Endothelial cell of umbilical vein (primary cell): ENCODE data around the gene DHRS4. TPM values are rescaled to one million over a fixed set of nuclear protein-coding genes. Genes with fewer than 3 reads are reported as not detected.
A peak's percentile ranks its signal among the peaks of the same experiment; 100 is the strongest.
"Not testable (repeated sequence)": the region's sequence is repeated elsewhere in the genome, so short reads cannot be mapped to it uniquely, and the experiment has no call there.

Experiments used
- BruUV-seq: library from RNA; stranded (reverse); fragments of 400-500 nt; replicated peaks from 2 replicates; lab custom pipeline; 2021; lab: Mats Ljungman, UMichigan
- CTCF ChIA-PET: fragments of 300-600, 350-600 bp; sonication (Branson Sonifier 250); formaldehyde crosslinking; loops from one replicate; lab custom pipeline; 2021; ENCODE audit warnings: antibody characterized with exemption, inconsistent platforms; lab: Charles Lee
- POLR2A ChIA-PET: fragments of 300-600, 350-600 bp; sonication (Branson Sonifier 250); formaldehyde crosslinking; loops from one replicate; lab custom pipeline; 2021; ENCODE audit warnings: antibody characterized with exemption, inconsistent platforms; lab: Charles Lee
- DNase-seq: peaks from one replicate; pipeline ENCODE4 v3.0.0-alpha.2; 2011; ENCODE audit warnings: low read depth, low spot score
- FAIRE-seq: peaks from 2 replicates; lab custom pipeline; 2011; peaks lifted over from hg19 to GRCh38; lab: Jason Lieb, UNC
- H2AFZ ChIP-seq: 2 replicates; pipeline ENCODE4 v1.6.0; 2012; ENCODE audit warnings: low read depth, low read length, control low read depth, inconsistent platforms
- H3K27ac ChIP-seq: 2 replicates; pipeline ENCODE4 v1.5.1; 2011; ENCODE audit warnings: low read depth, mild to moderate bottlenecking, control low read depth, low read length, moderate library complexity; ENCODE audit not compliant: insufficient read depth
- H3K27me3 ChIP-seq, 2 experiments: 2 replicates each; pipeline versions ENCODE4 v1.6.0 to v1.6.1; 2011; ENCODE audit warnings: low read length in 2 of 2, mixed read lengths in 1 of 2; ENCODE audit not compliant: control insufficient read depth in 2 of 2, insufficient read depth in 2 of 2
- H3K36me3 ChIP-seq, 2 experiments: 2 replicates in 1 of 2; 3 replicates in 1 of 2; pipeline ENCODE4 v1.5.1; 2011; ENCODE audit warnings: low read length in 2 of 2, mild to moderate bottlenecking in 1 of 2, moderate library complexity in 1 of 2; ENCODE audit not compliant: control insufficient read depth in 2 of 2, insufficient read depth in 2 of 2; ENCODE audit errors: extremely low read depth in 1 of 2
- H3K4me1 ChIP-seq: 3 replicates; pipeline ENCODE4 v1.5.1; 2011; ENCODE audit warnings: mild to moderate bottlenecking, low read length; ENCODE audit not compliant: control insufficient read depth, insufficient read depth; ENCODE audit errors: extremely low read depth
- H3K4me2 ChIP-seq: 2 replicates; pipeline ENCODE4 v1.6.1; 2011; ENCODE audit warnings: low read length, control low read depth, mixed read lengths; ENCODE audit not compliant: insufficient read depth
- H3K4me3 ChIP-seq, 3 experiments: fragments of 200-600 bp in 1 of 3; sonication (generic), shearing (Covaris generic) in 1 of 3; replicated peaks in 1 of 3; 2 replicates each; pipeline ENCODE4 v1.5.1; 2011 to 2016; ENCODE audit warnings: control low read depth in 3 of 3, low read length in 3 of 3, mild to moderate bottlenecking in 2 of 3, inconsistent platforms in 1 of 3, low read depth in 1 of 3, moderate library complexity in 1 of 3; ENCODE audit not compliant: insufficient read depth in 1 of 3
- H3K79me2 ChIP-seq: 2 replicates; pipeline ENCODE4 v1.6.0; 2012; ENCODE audit warnings: low read length, inconsistent platforms; ENCODE audit not compliant: control insufficient read depth, insufficient read depth
- H3K9ac ChIP-seq: replicated peaks from 2 replicates; pipeline ENCODE3; 2011; ENCODE audit warnings: low read length, control low read depth; ENCODE audit not compliant: insufficient read depth; ENCODE audit errors: extremely low read depth
- H3K9me1 ChIP-seq: replicated peaks from 3 replicates; pipeline ENCODE4 v1.6.0; 2011; ENCODE audit warnings: mild to moderate bottlenecking, low read length; ENCODE audit not compliant: control insufficient read depth, insufficient read depth; ENCODE audit errors: extremely low read depth
- H3K9me3 ChIP-seq: replicated peaks from 2 replicates; pipeline ENCODE4 v1.5.1; 2012; ENCODE audit warnings: low read length, inconsistent platforms; ENCODE audit not compliant: control insufficient read depth, insufficient read depth
- H4K20me1 ChIP-seq: replicated peaks from 2 replicates; pipeline ENCODE3; 2011; ENCODE audit warnings: mild to moderate bottlenecking, low read length; ENCODE audit not compliant: control insufficient read depth, insufficient read depth; ENCODE audit errors: extremely low read depth
- dilution Hi-C: fragments of 300-500 bp; cut with MboI; formaldehyde crosslinking; loops from one replicate; pipeline ENCODE4 v1.15.0; 2019; ENCODE audit warnings: low sequenced_read_pairs; ENCODE audit not compliant: extremely low pct_ligation_motif_present
- intact Hi-C: fragments of 100-400 bp; cut with micrococcal nuclease; formaldehyde crosslinking; loops from one replicate; pipeline ENCODE4 v1.10.0; 2022
- polyA plus RNA-seq, 4 experiments: library from polyadenylated mRNA; depleted of rRNA in 3 of 4; stranded (reverse) in 3 of 4; unstranded in 1 of 4; fragments of >200 nt; gene quantifications; 2 replicates each; pipeline versions ENCODE4 v1.2.1 to v1.2.3, GENCODE V29; 2011 to 2012; ENCODE audit warnings: missing spikeins in 1 of 4
- total RNA-seq: library from RNA; stranded (reverse); gene quantifications from 2 replicates; pipeline ENCODE4 v1.2.3, GENCODE V29; 2021

DHRS4 gene
- total and polyA plus RNA-seq, 2 donors (not counting 3 experiments of a cell fraction or from before 2014, with no cell fraction given), result 19.2 to 32.0 TPM

DNA sequence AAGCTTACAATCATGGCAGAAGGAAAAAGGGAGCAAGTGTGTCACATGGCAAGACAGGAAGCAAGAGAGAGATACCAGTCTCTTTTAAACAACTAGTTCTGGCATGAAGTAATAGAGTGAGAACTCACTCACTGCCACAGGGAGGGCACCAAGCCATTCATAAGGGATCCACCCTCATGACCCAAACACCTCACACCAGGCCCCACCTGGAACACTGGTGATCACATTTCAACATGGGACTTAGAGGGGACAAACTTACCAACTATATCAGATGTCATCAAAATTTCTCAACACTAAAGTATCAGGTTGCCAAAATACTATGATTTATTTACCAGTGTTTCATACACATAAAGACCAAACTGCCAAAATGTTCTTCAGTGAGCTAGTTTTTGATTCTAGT lies 7.3 kb downstream of the DHRS4 start:
- FAIRE-seq, CTCF ChIA-PET: not testable (repeated sequence)

DNA sequence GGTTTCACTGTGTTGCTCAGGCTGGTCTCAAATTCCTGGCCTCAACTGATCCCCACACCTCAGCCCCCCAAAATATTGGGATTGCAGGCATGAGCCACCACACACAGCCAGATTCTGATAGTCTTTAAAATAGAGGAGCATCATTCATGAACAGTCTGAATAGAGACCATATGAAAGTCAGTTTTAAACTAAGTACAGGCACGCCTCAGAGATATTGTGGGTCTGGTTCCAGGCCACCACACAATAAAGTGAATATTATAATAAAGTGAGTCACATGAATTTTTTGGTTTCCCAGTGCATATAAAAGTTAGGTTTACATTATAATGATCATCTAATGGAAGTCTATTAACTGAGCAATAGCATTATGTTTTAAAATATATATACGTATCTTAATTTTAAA lies 8.1 kb downstream of the DHRS4 start:
- H3K79me2 ChIP-seq, H3K9ac ChIP-seq, DNase-seq, BruUV-seq, H3K9me1 ChIP-seq, H2AFZ ChIP-seq, intact Hi-C loops, H3K36me3 ChIP-seq, FAIRE-seq, H4K20me1 ChIP-seq, POLR2A ChIA-PET, CTCF ChIA-PET, H3K27me3 ChIP-seq, H3K27ac ChIP-seq, H3K4me3 ChIP-seq, H3K4me2 ChIP-seq, H3K9me3 ChIP-seq, H3K4me1 ChIP-seq, dilution Hi-C loops: not testable (repeated sequence)

More for the DNA sequence above, 7.3 kb downstream of the DHRS4 start:
- POLR2A ChIA-PET, dilution Hi-C loops, H3K9me1 ChIP-seq, H3K9me3 ChIP-seq, H3K4me3 ChIP-seq, H3K36me3 ChIP-seq, DNase-seq, H3K4me2 ChIP-seq, H4K20me1 ChIP-seq, H3K4me1 ChIP-seq, intact Hi-C loops, H3K27ac ChIP-seq, H3K27me3 ChIP-seq, H2AFZ ChIP-seq, H3K79me2 ChIP-seq, H3K9ac ChIP-seq, BruUV-seq: not testable (repeated sequence)

DNA sequence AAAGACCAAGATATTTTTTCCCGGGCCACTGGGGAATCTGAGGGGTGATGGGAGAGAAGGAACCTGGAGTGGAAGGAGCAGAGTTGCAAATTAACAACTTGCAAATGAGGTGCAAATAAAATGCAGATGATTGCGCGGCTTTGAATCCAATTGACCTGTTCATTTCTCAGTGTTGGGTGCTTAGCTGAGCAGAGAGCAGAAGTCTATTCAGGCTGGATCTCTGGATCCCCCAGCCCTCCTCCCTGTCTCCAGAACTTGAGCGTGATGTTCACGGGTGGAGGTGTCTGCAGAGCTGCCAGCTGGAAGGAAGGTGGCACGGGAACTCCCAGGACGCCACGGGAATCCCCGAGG lies 15.5 kb downstream of the DHRS4 start:
- intact Hi-C loops, H3K9ac ChIP-seq, H3K4me1 ChIP-seq, H3K27ac ChIP-seq, H3K9me3 ChIP-seq, H3K27me3 ChIP-seq, H3K4me3 ChIP-seq, H2AFZ ChIP-seq, H3K36me3 ChIP-seq, H3K79me2 ChIP-seq, BruUV-seq, H4K20me1 ChIP-seq, H3K9me1 ChIP-seq, H3K4me2 ChIP-seq, FAIRE-seq, DNase-seq, POLR2A ChIA-PET, dilution Hi-C loops, CTCF ChIA-PET: not testable (repeated sequence)

DNA sequence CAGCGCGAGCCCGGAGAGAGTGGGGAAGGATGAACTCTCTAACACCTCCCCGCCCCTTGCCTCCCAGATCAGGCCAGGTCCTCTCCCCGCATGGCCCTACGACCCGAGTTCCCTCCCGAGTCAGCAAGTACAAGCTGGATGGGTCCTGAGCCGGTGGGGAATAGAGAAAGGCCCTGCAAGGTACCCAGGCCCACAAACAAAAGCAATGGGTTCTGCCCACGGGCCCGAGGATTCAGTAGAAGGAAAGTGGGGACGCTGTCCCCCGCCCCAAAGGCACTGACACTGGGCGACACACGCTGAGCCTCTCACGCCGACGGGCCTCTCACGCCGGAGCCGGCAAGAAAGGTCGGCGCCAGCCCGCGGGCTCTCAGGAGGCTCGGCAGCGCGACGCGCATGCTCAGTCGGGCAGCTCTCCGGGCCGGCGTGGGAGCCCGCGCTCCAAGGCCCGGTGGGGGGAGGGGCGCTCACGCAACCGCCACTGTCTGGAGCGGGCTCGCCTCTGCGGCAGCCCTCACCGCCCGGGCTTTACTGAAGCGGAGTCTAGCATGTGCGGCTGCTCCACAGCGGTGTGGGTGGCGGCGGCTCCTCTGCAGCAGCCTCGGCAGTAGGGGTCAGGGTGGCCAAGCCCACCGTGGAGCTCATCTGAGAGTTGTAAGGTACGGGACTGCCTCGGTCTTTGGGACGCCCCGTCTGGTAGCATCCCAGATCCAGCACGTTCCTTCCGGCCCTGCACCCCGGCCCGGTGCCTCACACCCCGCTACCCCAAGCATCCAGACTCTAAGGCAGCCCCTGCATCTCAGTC lies 16.1 kb downstream of the DHRS4 start:
- H3K9me1 ChIP-seq, H4K20me1 ChIP-seq, H3K79me2 ChIP-seq, H3K4me2 ChIP-seq, POLR2A ChIA-PET, BruUV-seq, CTCF ChIA-PET, H3K9me3 ChIP-seq, dilution Hi-C loops, H3K36me3 ChIP-seq, H3K27me3 ChIP-seq, H3K27ac ChIP-seq, H3K9ac ChIP-seq, H3K4me1 ChIP-seq: not testable (repeated sequence)
- Histone ChIP-seq H2AFZ (peak overlapping the region; percentile 84), H3K4me3 (peak overlapping the region in 1 of 3 experiments; percentile 27)
- intact Hi-C loops, result loop anchor here (5.0 kb wide), 1 partner anchor 68 kb away; no protein-coding TSS in a partner anchor
- DNase-seq (peak; percentile 33), FAIRE-seq (peak; percentile 87)
